Kasumi-1 (cell line): Measurements from ENCODE around the gene GIPC3.
A peak's percentile ranks its signal among the peaks of the same experiment; 100 is the strongest.
"Not testable (repeated sequence)": the region's sequence is repeated elsewhere in the genome, so short reads cannot be mapped to it uniquely, and the experiment has no call there.

Source experiments
- DNase-seq, 2 experiments: peaks; one replicate each; lab custom pipeline; 2025; lab: John Stamatoyannopoulos, UW

GIPC3 gene

GRCh38 chr19:3576696-3577443 is 8.4 kb upstream of the GIPC3 start:
- no peak for DNase-seq

- no peak for DNase-seq
Observed at GRCh38 chr19:3577723-3578344, 7.4 kb upstream of the GIPC3 start.

GRCh38 chr19:3578390-3578789 is 6.9 kb upstream of the GIPC3 start:
- DNase-seq: no peak

- no peak for DNase-seq
Observed at GRCh38 chr19:3580156-3580934, 4.9 kb upstream of the GIPC3 start.

GRCh38 chr19:3581792-3582191 is 3.5 kb upstream of the GIPC3 start:
- not testable (repeated sequence) for DNase-seq

GRCh38 chr19:3584036-3584802 is 1.1 kb upstream of the GIPC3 start:
- not testable (repeated sequence) for DNase-seq

GRCh38 chr19:3586127-3586626 is 899 bp downstream of the GIPC3 start:
- peak in 1 of 2 experiments; percentile 38 for DNase-seq

GRCh38 chr19:3586707-3587346 is 1.5 kb downstream of the GIPC3 start:
- DNase-seq: no peak

- DNase-seq: no peak
Observed at GRCh38 chr19:3589439-3589838, 4.2 kb downstream of the GIPC3 start.

GRCh38 chr19:3589949-3590348 is 4.7 kb downstream of the GIPC3 start:
- DNase-seq: no peak

GRCh38 chr19:3590991-3591659 is 5.8 kb downstream of the GIPC3 start:
- DNase-seq: no peak

- no peak for DNase-seq
Observed at GRCh38 chr19:3591876-3592613, 6.8 kb downstream of the GIPC3 start.

- DNase-seq: no peak
Observed at GRCh38 chr19:3593156-3593555, 7.9 kb downstream of the GIPC3 start.

- DNase-seq: no peak
Observed at GRCh38 chr19:3595521-3596061, 10.3 kb downstream of the GIPC3 start.

GRCh38 chr19:3599776-3600187 is 14.5 kb downstream of the GIPC3 start:
- no peak for DNase-seq

- no peak for DNase-seq
Observed at GRCh38 chr19:3601021-3601420, 15.7 kb downstream of the GIPC3 start.

GRCh38 chr19:3603121-3603811 is 18.0 kb downstream of the GIPC3 start:
- DNase-seq: no peak

GRCh38 chr19:3604227-3604986 is 19.1 kb downstream of the GIPC3 start:
- no peak for DNase-seq

GRCh38 chr19:3604987-3605343 is 19.7 kb downstream of the GIPC3 start:
- peak in 1 of 2 experiments; percentile 18 for DNase-seq
